HG03565 (cell line): ENCODE data around the gene CYP46A1.

Experiments used
- ATAC-seq: cut with Tn5 transposase; IDR thresholded peaks from one replicate; pipeline ENCODE4 v1.9.1; 2021; ENCODE audit warnings: mild to moderate bottlenecking, moderate library complexity; ENCODE audit not compliant: unreplicated experiment

CYP46A1 gene

GRCh38 chr14:99672506-99673304 lies 11.4 kb upstream of the CYP46A1 start:
- ATAC-seq: no peak

- ATAC-seq: no peak
Measured at GRCh38 chr14:99673305-99674063, 10.6 kb upstream of the CYP46A1 start.

- no peak for ATAC-seq
Measured at GRCh38 chr14:99674064-99674650, 9.9 kb upstream of the CYP46A1 start.

- no peak for ATAC-seq
Measured at GRCh38 chr14:99674776-99675381, 9.2 kb upstream of the CYP46A1 start.

DNA sequence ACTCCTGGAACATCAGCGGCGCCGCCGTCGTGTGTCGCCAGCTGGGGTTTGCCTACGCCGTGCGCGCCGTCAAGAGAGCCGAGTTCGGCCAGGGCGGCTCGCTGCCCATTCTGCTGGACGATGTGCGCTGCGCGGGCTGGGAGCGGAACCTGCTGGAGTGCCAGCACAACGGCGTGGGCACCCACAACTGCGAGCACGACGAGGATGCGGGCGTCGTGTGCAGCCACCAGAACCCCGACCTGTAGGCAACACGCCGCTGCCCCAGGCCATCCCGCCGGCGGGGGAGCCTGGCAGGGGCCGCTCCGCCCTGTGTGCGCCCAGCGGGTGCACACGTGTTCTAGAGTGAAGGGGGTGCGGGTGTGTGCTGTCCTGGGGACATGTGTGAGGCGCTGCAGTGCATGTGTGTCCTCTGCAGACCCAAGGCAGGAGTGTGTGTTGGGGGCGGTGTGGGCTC lies 8.7 kb upstream of the CYP46A1 start:
- no peak for ATAC-seq

DNA sequence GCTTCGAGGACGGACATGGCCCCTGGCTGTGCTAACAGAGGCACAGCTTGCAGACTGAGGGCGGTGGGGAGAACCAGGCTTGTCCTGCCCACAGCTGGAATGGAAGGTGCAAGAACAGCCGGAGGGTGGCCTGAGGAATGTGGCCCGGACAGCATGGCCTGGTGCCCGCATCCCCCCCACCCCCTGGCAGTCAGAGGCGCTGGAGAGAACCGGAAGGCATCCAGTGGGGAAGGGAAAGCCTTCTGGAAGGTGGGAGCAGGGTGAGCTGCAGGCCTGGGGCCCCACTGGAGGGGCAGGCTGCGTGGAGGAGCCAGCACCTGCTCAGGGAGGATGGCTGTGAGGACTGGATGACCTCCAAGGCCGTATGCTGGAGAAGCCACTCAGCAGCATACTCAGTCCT lies 8.1 kb upstream of the CYP46A1 start:
- no peak for ATAC-seq

GRCh38 chr14:99676657-99677056 lies 7.4 kb upstream of the CYP46A1 start:
- ATAC-seq: no peak

DNA sequence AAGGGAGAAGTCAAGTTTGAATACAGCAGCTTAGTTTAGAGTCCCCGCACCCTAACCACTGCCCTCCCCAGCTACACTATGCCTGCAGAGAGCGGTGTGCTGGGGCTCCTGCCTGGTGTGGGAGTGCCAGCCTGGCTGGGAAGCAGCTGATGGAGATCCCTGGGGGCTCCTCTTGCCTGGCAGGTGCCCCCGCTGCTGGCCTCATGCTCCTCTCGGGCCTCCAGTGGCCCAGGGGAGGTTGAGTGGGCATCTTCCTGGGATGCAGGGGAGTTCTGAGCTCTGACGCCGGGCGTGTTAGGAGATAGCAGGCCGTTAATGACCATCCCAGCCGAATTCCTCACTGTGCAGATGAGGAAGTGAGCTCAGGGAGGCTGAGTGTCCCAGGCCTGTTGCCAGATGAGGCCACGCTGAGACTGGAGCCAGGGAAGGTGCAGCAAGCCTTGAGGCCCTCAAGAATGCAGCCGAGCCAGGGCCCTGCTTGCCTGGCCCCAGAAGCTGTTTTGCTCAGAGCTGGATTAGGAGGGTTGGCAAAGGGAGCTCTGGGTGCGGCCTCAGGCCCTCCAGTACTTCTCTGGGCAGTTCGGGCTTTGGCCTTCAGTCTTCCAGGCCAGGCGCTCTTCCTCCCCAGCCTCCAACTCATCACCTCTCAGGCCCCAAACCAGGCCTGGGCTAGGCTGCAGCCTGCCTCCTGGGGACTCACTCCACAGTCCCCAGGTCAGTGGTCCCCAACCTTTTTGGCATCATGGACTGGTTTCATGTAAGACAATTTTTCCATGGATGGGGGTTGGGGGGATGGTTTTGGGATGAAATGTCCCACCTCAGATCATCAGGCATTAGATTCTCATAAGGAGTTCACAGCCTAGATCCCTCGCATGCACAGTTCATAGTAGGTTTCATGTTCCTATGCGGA lies 6.6 kb upstream of the CYP46A1 start:
- ATAC-seq: no peak

- ATAC-seq: no peak
Measured at GRCh38 chr14:99678198-99678597, 5.9 kb upstream of the CYP46A1 start.

GRCh38 chr14:99679111-99679510 lies 5.0 kb upstream of the CYP46A1 start:
- no peak for ATAC-seq

DNA sequence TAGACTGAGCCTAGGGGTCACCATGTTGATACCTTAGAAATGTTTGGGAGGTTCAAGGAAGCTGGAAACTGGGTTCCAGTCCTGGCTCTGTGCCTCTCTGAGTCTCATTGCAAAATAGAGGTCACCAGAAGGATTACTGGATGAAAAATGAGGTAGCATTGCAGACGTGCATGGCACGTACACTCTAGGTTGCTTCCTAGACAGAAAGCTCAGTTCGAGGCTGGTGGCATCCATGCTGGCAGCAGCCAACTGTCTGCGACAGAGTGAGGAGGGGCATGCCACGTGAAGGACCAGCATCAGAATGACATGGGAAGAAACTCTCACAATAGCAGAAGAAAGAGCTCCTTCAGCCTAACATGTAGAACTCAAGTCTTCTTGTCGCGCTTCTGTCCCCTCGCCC lies 4.6 kb upstream of the CYP46A1 start:
- no peak for ATAC-seq

DNA sequence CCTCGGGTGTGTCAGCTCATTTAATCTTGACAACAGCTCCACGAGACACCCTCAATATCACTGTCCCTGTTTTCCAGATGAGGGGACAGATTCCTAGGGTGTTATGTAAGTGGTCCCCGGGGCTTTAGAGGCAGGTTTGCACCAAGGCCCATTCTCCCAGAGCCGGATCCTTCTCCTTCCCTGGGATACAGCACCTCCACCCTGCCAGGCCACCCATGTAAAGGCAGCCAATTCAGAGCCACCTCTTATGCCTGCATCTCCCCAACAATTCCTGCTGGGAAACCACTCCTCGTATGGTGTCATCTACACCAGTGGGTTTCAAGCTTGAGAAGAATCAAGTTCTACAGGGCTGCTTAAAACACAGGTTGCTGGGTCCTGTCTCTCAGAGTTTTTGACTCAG lies 4.1 kb upstream of the CYP46A1 start:
- no peak for ATAC-seq

GRCh38 chr14:99681101-99681831 lies 2.8 kb upstream of the CYP46A1 start:
- ATAC-seq: no peak

DNA sequence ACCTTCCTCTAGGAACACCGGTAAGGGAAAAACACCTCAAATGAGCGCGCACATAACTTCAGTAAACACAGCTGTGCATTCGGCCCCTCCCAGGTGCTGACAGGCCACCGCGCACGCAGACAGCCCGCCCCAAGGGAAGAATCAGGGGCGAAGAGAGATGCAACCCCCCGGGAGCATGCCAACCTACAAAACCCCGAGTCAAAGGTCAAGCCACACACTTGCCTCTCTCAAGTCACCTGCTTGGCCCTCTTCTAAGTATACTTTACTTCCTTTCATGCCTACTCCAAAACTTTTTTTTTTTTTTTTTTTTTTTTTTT lies 2.3 kb upstream of the CYP46A1 start:
- ATAC-seq: no peak

DNA sequence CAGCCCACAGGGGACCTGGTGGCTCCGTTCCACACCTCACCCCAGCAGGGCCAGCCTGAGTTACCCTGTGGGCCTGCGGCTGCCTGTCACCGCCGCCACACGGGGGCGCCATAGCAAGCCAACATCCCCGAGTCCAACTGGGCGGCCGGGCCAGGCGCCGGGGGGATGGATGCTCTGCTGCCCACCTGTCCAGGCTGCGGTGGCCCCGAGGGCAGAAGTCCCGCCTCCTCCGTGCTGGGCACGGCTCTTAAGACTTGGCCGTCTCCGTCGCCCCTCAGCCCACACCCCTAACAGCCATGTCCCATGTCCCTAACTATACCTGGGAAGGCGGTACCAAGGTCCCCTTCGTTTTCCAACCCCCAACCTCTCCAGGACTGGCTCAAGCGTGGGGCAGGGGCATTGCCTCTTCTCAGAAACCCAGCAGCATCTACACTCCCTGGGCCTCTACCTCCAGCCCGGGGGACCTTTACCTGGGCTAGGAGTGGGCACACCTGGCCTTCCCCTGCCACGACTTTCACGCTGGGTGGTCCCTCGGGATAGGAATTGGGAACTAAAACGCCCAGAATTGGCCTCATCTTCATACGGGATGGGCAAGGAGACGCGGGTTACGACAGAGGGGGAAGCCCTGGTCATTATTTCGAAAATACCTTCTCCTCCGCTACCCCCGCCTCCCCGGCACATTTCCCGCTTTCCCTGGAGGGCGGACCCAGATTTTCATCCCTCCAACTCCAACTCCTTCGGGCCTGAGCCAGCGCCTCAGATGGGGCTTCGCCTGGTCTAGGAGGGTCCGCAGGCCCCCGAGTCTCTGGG lies 1.1 kb upstream of the CYP46A1 start:
- ATAC-seq: peak; percentile 38

DNA sequence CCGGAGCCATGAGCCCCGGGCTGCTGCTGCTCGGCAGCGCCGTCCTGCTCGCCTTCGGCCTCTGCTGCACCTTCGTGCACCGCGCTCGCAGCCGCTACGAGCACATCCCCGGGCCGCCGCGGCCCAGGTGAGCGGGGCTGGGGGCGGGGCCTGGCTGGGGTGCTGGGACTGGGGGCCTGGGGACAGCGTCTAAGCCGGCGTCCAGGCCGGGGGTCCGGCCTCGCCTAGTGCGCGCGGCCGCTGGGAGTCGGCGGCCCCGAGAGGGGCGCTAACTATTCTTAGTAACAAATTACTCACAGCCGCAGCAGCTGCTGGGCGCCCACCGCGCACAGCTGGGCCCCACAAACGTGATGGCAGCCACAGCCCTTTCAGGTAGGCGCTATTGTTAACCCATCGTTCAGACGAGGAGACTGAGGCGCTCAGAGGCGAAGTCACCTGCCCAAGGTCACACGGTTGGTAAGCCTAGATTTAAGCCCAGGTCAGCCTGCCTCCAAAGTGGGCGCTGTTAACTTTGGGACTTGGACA lies 374 bp downstream of the CYP46A1 start:
- ATAC-seq: peak; percentile 25

DNA sequence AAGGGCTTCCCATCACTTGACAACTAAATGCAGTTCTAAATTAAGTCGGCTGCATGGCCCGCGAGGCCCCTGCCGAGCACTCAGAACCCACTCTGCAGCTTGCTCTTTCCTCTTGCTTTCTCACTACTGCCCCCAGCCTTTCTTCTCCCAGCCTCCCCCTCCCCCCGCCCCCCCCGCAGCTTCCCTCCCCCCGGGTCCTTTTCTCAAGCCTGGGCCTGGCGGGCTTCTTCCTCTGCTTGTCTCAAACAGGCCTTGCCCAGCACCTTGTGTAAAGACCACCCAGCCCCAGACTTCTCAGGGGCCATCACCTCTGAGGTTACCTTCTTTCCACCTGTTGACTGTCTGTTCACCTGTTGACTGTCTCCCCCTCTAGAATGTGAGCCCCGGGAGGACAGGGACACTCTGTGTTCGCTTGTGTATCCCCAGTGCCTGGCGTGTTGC lies 1.1 kb downstream of the CYP46A1 start:
- no peak for ATAC-seq

DNA sequence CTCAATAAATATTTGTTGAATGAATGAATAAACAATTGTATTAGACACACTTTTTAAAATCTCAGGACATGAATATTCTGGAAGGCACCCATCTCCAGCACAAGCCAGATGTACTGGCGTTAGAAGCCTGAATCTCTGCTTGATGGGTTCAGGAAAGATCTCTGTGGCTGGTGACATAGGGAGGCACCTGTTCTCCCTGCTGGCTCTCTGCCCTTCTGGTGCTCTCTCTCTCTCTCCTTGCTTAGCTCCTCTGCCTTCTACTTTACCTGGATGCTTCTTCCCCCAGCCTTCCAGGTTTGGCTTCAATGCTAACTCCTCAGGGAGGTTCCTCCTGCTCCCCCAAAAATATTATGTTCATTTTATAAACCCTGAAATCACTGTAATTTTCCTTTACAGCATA lies 1.5 kb downstream of the CYP46A1 start:
- ATAC-seq: no peak
